GM12878 (cell line): ENCODE data around the gene NDUFA5. TPM values are rescaled to one million over a fixed set of nuclear protein-coding genes. Genes with fewer than 3 reads are reported as not detected.

Source experiments
- ATAC-seq: fragments of 200-7000 bp; cut with Tn5 transposase; 3 replicates; pipeline ENCODE4 v1.9.1; 2020; ENCODE audit warnings: mild to moderate bottlenecking, moderate library complexity
- BruUV-seq: library from RNA; stranded (reverse); fragments of 400-500 nt; replicated peaks from 2 replicates; lab custom pipeline; 2021; lab: Mats Ljungman, UMichigan
- CTCF ChIA-PET: fragments of 300-600 bp; sonication (Branson Sonifier 250); formaldehyde crosslinking; extraction: SDS; loops from one replicate; lab custom pipeline; 2021; ENCODE audit warnings: inconsistent platforms; lab: Yijun Ruan, JAX
- POLR2A ChIA-PET: fragments of 350-600 bp; formaldehyde crosslinking; extraction: SDS; loops from one replicate; lab custom pipeline; 2021; ENCODE audit warnings: inconsistent platforms; lab: Charles Lee
- RAD21 ChIA-PET: fragments of 300-600 bp; sonication (Branson Sonifier 250); formaldehyde crosslinking; loops from one replicate; lab custom pipeline; 2023; ENCODE audit warnings: antibody characterized with exemption; ENCODE audit not compliant: unreplicated experiment; lab: Charles Lee
- SMC1A ChIA-PET: fragments of 300-600 bp; sonication (Branson Sonifier 250); formaldehyde crosslinking; loops from one replicate; lab custom pipeline; 2023; ENCODE audit not compliant: unreplicated experiment, uncharacterized antibody; lab: Charles Lee
- DNase-seq: peaks from one replicate; pipeline ENCODE4 v3.0.0-alpha.2; 2011; ENCODE audit warnings: low read depth, low spot score
- FAIRE-seq: peaks from 3 replicates; lab custom pipeline; 2011; peaks lifted over from hg19 to GRCh38; lab: Jason Lieb, UNC
- H2AFZ ChIP-seq: 2 replicates; pipeline ENCODE4 v1.6.0; 2011; ENCODE audit warnings: low read depth, low read length, control low read depth; ENCODE audit not compliant: control insufficient read depth
- H3K27ac ChIP-seq: 2 replicates; pipeline ENCODE4 v1.5.1; 2011; ENCODE audit warnings: control low read depth; ENCODE audit not compliant: control insufficient read depth, insufficient read depth
- H3K27me3 ChIP-seq, 2 experiments: replicated peaks in 1 of 2; 2 replicates each; pipeline versions ENCODE4 v1.6.0 to v1.6.1; 2011; ENCODE audit warnings: low read length in 1 of 2; ENCODE audit not compliant: control insufficient read depth in 2 of 2, insufficient read depth in 2 of 2
- H3K36me3 ChIP-seq, 2 experiments: 2 replicates each; pipeline ENCODE4 v1.5.1; 2011; ENCODE audit warnings: low read length in 1 of 2; ENCODE audit not compliant: control insufficient read depth in 2 of 2, insufficient read depth in 2 of 2
- H3K4me1 ChIP-seq: 2 replicates; pipeline ENCODE4 v1.6.1; 2011; ENCODE audit warnings: mild to moderate bottlenecking, low read length, moderate library complexity, mixed read lengths; ENCODE audit not compliant: control insufficient read depth, insufficient read depth
- H3K4me2 ChIP-seq: 2 replicates; pipeline ENCODE4 v1.6.0; 2011; ENCODE audit warnings: control low read depth; ENCODE audit not compliant: control insufficient read depth, insufficient read depth
- H3K4me3 ChIP-seq: fragments of 200-600 bp; sonication (generic); 2 replicates; pipeline ENCODE4 v1.5.1; 2016
- H3K79me2 ChIP-seq: 2 replicates; pipeline ENCODE4 v1.6.0; 2011; ENCODE audit warnings: low read length; ENCODE audit not compliant: control insufficient read depth, insufficient read depth
- H3K9ac ChIP-seq: 2 replicates; pipeline ENCODE4 v1.8.0; 2011; ENCODE audit warnings: low read length, control low read depth, mixed read lengths; ENCODE audit not compliant: control insufficient read depth, insufficient read depth
- H3K9me3 ChIP-seq: replicated peaks from 3 replicates; pipeline ENCODE4 v1.5.1; 2011; ENCODE audit warnings: mild to moderate bottlenecking, low read length; ENCODE audit not compliant: control insufficient read depth, insufficient read depth
- H4K20me1 ChIP-seq: 2 replicates; pipeline ENCODE4 v1.6.0; 2011; ENCODE audit not compliant: control insufficient read depth, insufficient read depth
- BHLHE40 ChIP-seq, 2 experiments: fragments of 450-650 bp in 1 of 2; IDR thresholded peaks; 2 replicates each; pipeline ENCODE4 v1.6.1; 2011 to 2017; ENCODE audit warnings: low read depth in 2 of 2, borderline replicate concordance in 1 of 2, improper control_type of control experiment in 1 of 2, low read length in 1 of 2, mild to moderate bottlenecking in 1 of 2
- SMAD5 ChIP-seq: IDR thresholded peaks from 2 replicates; pipeline ENCODE4 v1.6.1; 2016; ENCODE audit warnings: antibody characterized with exemption, low read depth
- SREBF2 ChIP-seq: IDR thresholded peaks from 2 replicates; pipeline ENCODE4 v1.6.1; 2012; ENCODE audit warnings: mild to moderate bottlenecking, low read length
- YBX1 ChIP-seq: fragments of 450-650 bp; IDR thresholded peaks from 2 replicates; pipeline ENCODE4 v1.6.1; 2016; ENCODE audit warnings: antibody characterized with exemption
- ZBED1 ChIP-seq: IDR thresholded peaks from 2 replicates; pipeline ENCODE4 v1.6.1; 2016; ENCODE audit warnings: borderline replicate concordance
- ZNF24 ChIP-seq: fragments of 450-650 bp; IDR thresholded peaks from 2 replicates; pipeline ENCODE4 v1.6.1; 2017; ENCODE audit warnings: antibody characterized with exemption, mild to moderate bottlenecking
- WGBS: methylation state at CpG from one replicate; pipeline ENCODE4 v1.1.6; 2016; ENCODE audit warnings: low lambda C conversion rate; ENCODE audit not compliant: insufficient replicate concordance, insufficient coverage; ENCODE audit errors: missing lambda C conversion rate; 5-methylcytosine and 5-hydroxymethylcytosine counted together
- in situ Hi-C: fragments of 300-500 bp; cut with MboI; formaldehyde crosslinking; loops from 9 replicates; pipeline ENCODE4 v1.14.3; 2018; ENCODE audit warnings: mixed read lengths
- intact Hi-C: fragments of 100-400 bp; cut with micrococcal nuclease; formaldehyde crosslinking; loops from one replicate; pipeline ENCODE4 v1.14.2; 2022; ENCODE audit not compliant: unreplicated experiment
- polyA plus RNA-seq, 11 experiments: library from polyadenylated mRNA; depleted of rRNA in 4 of 11; unstranded in 6 of 11; stranded (reverse) in 5 of 11; fragments of >200 nt; fragmentation: Nextera tagmentation in 4 of 11; fragmentation: Illumina TruSeq in 1 of 11; extraction: Ambion mirVana in 4 of 11; extraction: Trizol in 1 of 11; gene quantifications; 1 replicate in 1 of 11; 2 replicates in 10 of 11; pipeline versions ENCODE4 v1.2.1 to v1.2.3, GENCODE V29; 2011 to 2016; ENCODE audit warnings: inconsistent platforms in 2 of 11, missing spikeins in 2 of 11, low read depth in 1 of 11
- total RNA-seq, 4 experiments: library from RNA; depleted of rRNA in 3 of 4; stranded (reverse); fragments of >200 nt in 3 of 4; fragmentation: Illumina TruSeq in 1 of 4; extraction: Trizol in 1 of 4; gene quantifications; 2 replicates each; pipeline versions ENCODE4 v1.2.1 to v1.2.3, GENCODE V29; 2013 to 2021
- TF ChIP-seq, protein P1 (sequence below): IDR thresholded peaks from 2 replicates; pipeline ENCODE4 v1.6.1; 2011; ENCODE audit warnings: borderline replicate concordance, low read depth, mild to moderate bottlenecking, moderate library complexity, mixed read lengths, low read length; ENCODE audit not compliant: insufficient read depth; ENCODE audit errors: extremely low read length
- TF ChIP-seq, protein P2 (sequence below): fragments of 450-650 bp; IDR thresholded peaks from 2 replicates; pipeline ENCODE4 v1.6.1; 2017; ENCODE audit warnings: mild to moderate bottlenecking, moderate library complexity

The NDUFA5 gene
- total and polyA plus RNA-seq, 10 of the 15 experiments (the other 5 are each of a cell fraction or from before 2014, with no cell fraction given): 51.0 to 209 (median 86.9) TPM

- in situ Hi-C loops: loop anchor here (10.0 kb wide), 1 partner anchor 375 kb away; no protein-coding TSS in a partner anchor
- intact Hi-C loops: loop anchor here (10.0 kb wide), 1 partner anchor 75 kb away; no protein-coding TSS in a partner anchor
- FAIRE-seq (no peak), DNase-seq (no peak), ATAC-seq (no peak)
- SMC1A ChIA-PET: interaction anchor here (0.8 to 1.2 kb wide), 2 partner anchors 29 to 68 kb away, joined by 3 read pairs; no protein-coding TSS in a partner anchor
- Histone ChIP-seq H3K36me3 (no peaks in the 10 kb centered on the region), H2AFZ (no peak overlapping the region), H3K4me1 (no peaks in the 10 kb centered on the region), H3K4me3 (no peak overlapping the region), H3K4me2 (no peak overlapping the region), H3K79me2 (no peaks in the 10 kb centered on the region), H4K20me1 (no peaks in the 10 kb centered on the region), H3K9me3 (no peaks in the 10 kb centered on the region), H3K27me3 (no peaks in the 10 kb centered on the region), H3K27ac (no peak overlapping the region), H3K9ac (no peak overlapping the region)
- POLR2A ChIA-PET: no interaction called here
- no TSS peak for BruUV-seq
- TF ChIP-seq YBX1 (no peak), ZNF24 (no peak), BHLHE40 (IDR thresholded peaks at IDR 0.05; ENCODE audit: borderline replicate concordance in 1 of 2, low read depth in 2 of 2, low read length in 1 of 2) (peak in 1 of 2 experiments; percentile 20; a peak in 1 of 4 replicates), SMAD5 (no peak), SREBF2 (no peak), ZBED1 (no peak)
- TF ChIP-seq, protein P1, sequence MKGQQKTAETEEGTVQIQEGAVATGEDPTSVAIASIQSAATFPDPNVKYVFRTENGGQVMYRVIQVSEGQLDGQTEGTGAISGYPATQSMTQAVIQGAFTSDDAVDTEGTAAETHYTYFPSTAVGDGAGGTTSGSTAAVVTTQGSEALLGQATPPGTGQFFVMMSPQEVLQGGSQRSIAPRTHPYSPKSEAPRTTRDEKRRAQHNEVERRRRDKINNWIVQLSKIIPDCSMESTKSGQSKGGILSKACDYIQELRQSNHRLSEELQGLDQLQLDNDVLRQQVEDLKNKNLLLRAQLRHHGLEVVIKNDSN: no peak
- TF ChIP-seq, protein P2, sequence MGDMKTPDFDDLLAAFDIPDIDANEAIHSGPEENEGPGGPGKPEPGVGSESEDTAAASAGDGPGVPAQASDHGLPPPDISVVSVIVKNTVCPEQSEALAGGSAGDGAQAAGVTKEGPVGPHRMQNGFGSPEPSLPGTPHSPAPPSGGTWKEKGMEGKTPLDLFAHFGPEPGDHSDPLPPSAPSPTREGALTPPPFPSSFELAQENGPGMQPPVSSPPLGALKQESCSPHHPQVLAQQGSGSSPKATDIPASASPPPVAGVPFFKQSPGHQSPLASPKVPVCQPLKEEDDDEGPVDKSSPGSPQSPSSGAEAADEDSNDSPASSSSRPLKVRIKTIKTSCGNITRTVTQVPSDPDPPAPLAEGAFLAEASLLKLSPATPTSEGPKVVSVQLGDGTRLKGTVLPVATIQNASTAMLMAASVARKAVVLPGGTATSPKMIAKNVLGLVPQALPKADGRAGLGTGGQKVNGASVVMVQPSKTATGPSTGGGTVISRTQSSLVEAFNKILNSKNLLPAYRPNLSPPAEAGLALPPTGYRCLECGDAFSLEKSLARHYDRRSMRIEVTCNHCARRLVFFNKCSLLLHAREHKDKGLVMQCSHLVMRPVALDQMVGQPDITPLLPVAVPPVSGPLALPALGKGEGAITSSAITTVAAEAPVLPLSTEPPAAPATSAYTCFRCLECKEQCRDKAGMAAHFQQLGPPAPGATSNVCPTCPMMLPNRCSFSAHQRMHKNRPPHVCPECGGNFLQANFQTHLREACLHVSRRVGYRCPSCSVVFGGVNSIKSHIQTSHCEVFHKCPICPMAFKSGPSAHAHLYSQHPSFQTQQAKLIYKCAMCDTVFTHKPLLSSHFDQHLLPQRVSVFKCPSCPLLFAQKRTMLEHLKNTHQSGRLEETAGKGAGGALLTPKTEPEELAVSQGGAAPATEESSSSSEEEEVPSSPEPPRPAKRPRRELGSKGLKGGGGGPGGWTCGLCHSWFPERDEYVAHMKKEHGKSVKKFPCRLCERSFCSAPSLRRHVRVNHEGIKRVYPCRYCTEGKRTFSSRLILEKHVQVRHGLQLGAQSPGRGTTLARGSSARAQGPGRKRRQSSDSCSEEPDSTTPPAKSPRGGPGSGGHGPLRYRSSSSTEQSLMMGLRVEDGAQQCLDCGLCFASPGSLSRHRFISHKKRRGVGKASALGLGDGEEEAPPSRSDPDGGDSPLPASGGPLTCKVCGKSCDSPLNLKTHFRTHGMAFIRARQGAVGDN: no peak
- CTCF ChIA-PET: interaction anchor here (1.2 kb wide), 1 partner anchor 11 kb away, joined by 3 read pairs; no protein-coding TSS in a partner anchor
- WGBS: 28% methylated on average over 8 of the region's 8 CpGs
- RAD21 ChIA-PET: no interaction called here
Observed at GRCh38 chr7:123499211-123499970, 58.2 kb downstream of the NDUFA5 start.
